DND-41 (cell line): ENCODE results near the gene MAST4.

Experiments used
- CTCF ChIP-seq: IDR thresholded peaks from 2 replicates; pipeline ENCODE4 v1.5.1; 2012; ENCODE audit warnings: borderline replicate concordance, low read length, moderate library complexity, mild to moderate bottlenecking; ENCODE audit not compliant: poor library complexity, severe bottlenecking; ENCODE audit errors: extremely low read depth
- EZH2 ChIP-seq: IDR thresholded peaks from 3 replicates; pipeline ENCODE4 v1.6.1; 2012; ENCODE audit warnings: borderline replicate concordance, low read depth, mild to moderate bottlenecking, moderate library complexity, low read length, inconsistent platforms; ENCODE audit not compliant: severe bottlenecking

DNA sequence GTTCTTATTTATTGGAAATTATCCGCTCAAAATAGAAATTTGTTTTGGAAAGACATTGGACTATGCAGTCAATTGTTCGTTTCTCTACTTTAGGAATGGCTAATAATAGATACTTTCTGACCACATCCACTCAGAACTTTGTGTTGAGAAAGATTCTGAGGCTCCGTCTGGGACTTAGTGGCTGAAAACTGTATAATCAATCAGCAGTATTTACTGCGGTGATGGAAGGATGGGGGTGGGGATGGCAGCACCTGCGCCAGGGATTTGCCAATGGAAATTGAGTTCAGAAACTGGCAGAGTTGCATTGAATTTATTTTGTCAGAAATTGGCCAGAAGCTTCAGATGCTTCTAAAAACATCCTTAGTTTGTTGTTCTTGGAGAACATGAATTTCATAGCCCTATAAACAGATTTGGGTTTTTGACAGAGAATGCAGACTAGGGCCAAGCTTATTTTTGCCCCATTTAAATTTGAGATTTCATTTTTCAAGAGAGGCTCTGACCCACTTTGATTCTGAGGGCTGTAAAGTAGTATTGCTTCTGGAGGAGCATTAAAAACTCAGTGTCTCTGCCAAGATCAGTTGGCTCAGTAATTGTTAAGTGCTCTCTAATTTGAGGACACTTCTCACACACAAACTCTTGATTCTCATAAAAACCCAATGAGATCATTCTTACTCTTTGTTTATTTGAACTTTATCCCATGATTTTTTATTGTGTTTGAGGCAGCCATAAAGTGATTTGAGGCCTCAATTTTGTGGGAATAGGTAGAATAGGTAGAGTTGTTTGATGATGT, 385.3 kb downstream of the MAST4 start:
- no peak for TF ChIP-seq CTCF
- TF ChIP-seq EZH2 = no peak
